Epithelial cell of esophagus (primary cell): Measurements from ENCODE around the gene HEXD.

ENCODE experiments used
- DNase-seq: peaks from one replicate; pipeline ENCODE4 v3.0.0; 2010; ENCODE audit warnings: low read depth
- H3K4me3 ChIP-seq: 2 replicates; pipeline ENCODE4 v1.5.1; 2011; ENCODE audit warnings: mild to moderate bottlenecking, low read length, control low read depth
- CTCF ChIP-seq: IDR thresholded peaks from 2 replicates; pipeline ENCODE4 v1.5.1; 2011; ENCODE audit warnings: low read depth, mild to moderate bottlenecking, low read length, control low read depth, inconsistent platforms; ENCODE audit not compliant: insufficient read depth; ENCODE audit errors: missing control alignments

The HEXD gene

GRCh38 chr17:82435103-82435502, 17.0 kb downstream of the HEXD start:
- no peak for TF ChIP-seq CTCF
- no peak for DNase-seq
- H3K4me3 ChIP-seq = no peak overlapping the region

GRCh38 chr17:82435601-82436583, 17.7 kb downstream of the HEXD start:
- no peak overlapping the region for H3K4me3 ChIP-seq
- TF ChIP-seq CTCF = no peak
- DNase-seq = no peak

GRCh38 chr17:82436601-82437324, 18.6 kb downstream of the HEXD start:
- no peak for DNase-seq
- H3K4me3 ChIP-seq = no peak overlapping the region
- no peak for TF ChIP-seq CTCF

- TF ChIP-seq CTCF = no peak
- no peak for DNase-seq
- H3K4me3 ChIP-seq = no peak overlapping the region
Measured at GRCh38 chr17:82437325-82437668, 19.1 kb downstream of the HEXD start.

- TF ChIP-seq CTCF = no peak
- H3K4me3 ChIP-seq = no peak overlapping the region
- no peak for DNase-seq
Measured at GRCh38 chr17:82438401-82439193, 20.4 kb downstream of the HEXD start.

GRCh38 chr17:82439194-82439828, 21.2 kb downstream of the HEXD start:
- TF ChIP-seq CTCF = no peak

More at GRCh38 chr17:82439194-82439828, 21.2 kb downstream of the HEXD start:
- no peak overlapping the region for H3K4me3 ChIP-seq
- DNase-seq = no peak
